Heart right ventricle (tissue), 16 donors: Measurements from ENCODE around the gene SCLT1. TPM values are rescaled to one million over a fixed set of nuclear protein-coding genes. Genes with fewer than 3 reads are reported as not detected.

ENCODE experiments used
- ATAC-seq, 8 donors: fragments of 200-7000 bp; cut with Tn5 transposase; one replicate each; pipeline ENCODE4 v1.9.1; 2020; ENCODE audit warnings: mild to moderate bottlenecking in 8 of 8, moderate library complexity in 8 of 8, moderate number of reproducible peaks in 1 of 8
- DNase-seq, 2 donors: peaks; one replicate each; pipeline ENCODE4 v3.0.0-alpha.2; 2020
- H3K27ac ChIP-seq, 10 donors: fragments of 200-600 bp; sonication (generic) in 2 of 10; one replicate each; pipeline versions ENCODE4 v1.5.0 to v1.8.0; 2020 to 2022; ENCODE audit warnings: mild to moderate bottlenecking in 3 of 10
- H3K27me3 ChIP-seq, 7 donors: fragments of 200-600 bp; one replicate each; pipeline ENCODE4 v1.8.0; 2021 to 2022; ENCODE audit warnings: mild to moderate bottlenecking in 2 of 7
- H3K36me3 ChIP-seq, 9 donors: fragments of 200-600 bp; sonication (generic) in 1 of 9; one replicate each; pipeline versions ENCODE4 v1.5.0 to v1.8.0; 2020 to 2022; ENCODE audit warnings: mild to moderate bottlenecking in 2 of 9
- H3K4me1 ChIP-seq, 9 donors: fragments of 200-600 bp; sonication (generic) in 1 of 9; one replicate each; pipeline versions ENCODE4 v1.5.0 to v1.8.0; 2020 to 2022; ENCODE audit warnings: mild to moderate bottlenecking in 4 of 9
- H3K4me3 ChIP-seq, 10 donors: fragments of 200-600 bp; sonication (generic) in 2 of 10; one replicate each; pipeline versions ENCODE4 v1.5.0 to v1.8.0; 2020 to 2022; ENCODE audit warnings: mild to moderate bottlenecking in 7 of 10, moderate library complexity in 2 of 10
- H3K9me3 ChIP-seq, 11 donors: fragments of 200-600 bp in 10 of 11; sonication (generic) in 2 of 11; one replicate each; pipeline versions ENCODE4 v1.5.0 to v1.8.0; 2013 to 2022; ENCODE audit warnings: mild to moderate bottlenecking in 2 of 11, control low read depth in 1 of 11, moderate library complexity in 1 of 11
- WGBS, 2 donors: extraction: QIAGEN DNeasy Blood & Tissue Kit; methylation state at CpG; one replicate each; pipeline ENCODE4 v1.1.7; 2013; ENCODE audit warnings: inconsistent platforms in 1 of 2; 5-methylcytosine and 5-hydroxymethylcytosine counted together
- intact Hi-C, 10 donors: fragments of 100-400 bp; cut with DNase I; formaldehyde crosslinking; loops; one replicate each; pipeline versions ENCODE4 v1.11.1 to v1.14.2; 2022
- polyA plus RNA-seq, 2 donors: library from polyadenylated mRNA; stranded (reverse); fragments of 200-250 nt; gene quantifications; one replicate each; pipeline ENCODE4 v1.2.3, GENCODE V29; 2013
- total RNA-seq, 10 donors: library from RNA; stranded (reverse); fragmentation: NEBNext Ultra II Directional in 3 of 10; extraction: Animal tissue kit (Norgen Biotek cat#: 25700) in 3 of 10; gene quantifications; one replicate each; pipeline versions ENCODE4 v1.2.1 to v1.2.4, GENCODE V29; 2021 to 2023
- TF ChIP-seq, protein P1 (sequence below), 9 donors: fragments of 200-600 bp; sonication (generic) in 2 of 9; IDR thresholded peaks; one replicate each; pipeline versions ENCODE4 v1.5.0 to v1.8.0; 2021 to 2022; ENCODE audit warnings: antibody characterized with exemption in 9 of 9, mild to moderate bottlenecking in 5 of 9, moderate library complexity in 1 of 9
- donor health status: Arrhythmogenic right ventricular cardiomyopathy.
- donor health status: ischemic (EF 13 %, LVEDD 7.1; RV severe dilation, severe dysfunction).
- donor health status: healthy with polysubstance abuse.
- donor health status: DM: no; HTN: yes; CAD: no.
- donor health status: DM: no; HTN: no; CAD: no.
- donor health status: ischemic (EF 25% LVEDD 6.9; RV normal size, moderate dysfunction).
- donor health status: ischemic (EF 25% LVEDD 5.7; RV mildly dilated, moderate dysfunction).
- donor health status: healthy.
- donor health status: DM: yes; HTN: yes; CAD: no.
- donor health status: Ischemic cardiomyopathy.
- donor health status: ischemic (EF 35%, LVEDD 5.7; RV mildly dilated, moderate dysfunction).
- donor health status: nonischemic (EF 11% LVEDD 7.7; RV severe dilation, severe dysfunction).
- donor health status: DM: yes; HTN: yes; CAD: no.
- donor health status: PGD.
- donor health status: ischemic (EF 29% LVEDD 5.4; RV normal size, mild dysfunction).
- donor health status: nonischemic (EF 23%, LVEDD 6.1; RV moderate dilation, normal function).

The SCLT1 gene
- total and polyA plus RNA-seq, 12 donors: 3.0 to 12.4 (median 9.9) TPM

- Histone ChIP-seq H3K4me1 (no peaks in the 10 kb centered on the region), H3K36me3 (peaks cover 0 to 55% (median 10%) of the 10 kb centered on the region in 9 donors), H3K9me3 (peaks cover 0 to 27% (median 4%) of the 10 kb centered on the region in 11 donors), H3K4me3 (no peak overlapping the region), H3K27ac (no peak overlapping the region), H3K27me3 (no peaks in the 10 kb centered on the region)
- intact Hi-C loops: no loop called here
- TF ChIP-seq, protein P1, sequence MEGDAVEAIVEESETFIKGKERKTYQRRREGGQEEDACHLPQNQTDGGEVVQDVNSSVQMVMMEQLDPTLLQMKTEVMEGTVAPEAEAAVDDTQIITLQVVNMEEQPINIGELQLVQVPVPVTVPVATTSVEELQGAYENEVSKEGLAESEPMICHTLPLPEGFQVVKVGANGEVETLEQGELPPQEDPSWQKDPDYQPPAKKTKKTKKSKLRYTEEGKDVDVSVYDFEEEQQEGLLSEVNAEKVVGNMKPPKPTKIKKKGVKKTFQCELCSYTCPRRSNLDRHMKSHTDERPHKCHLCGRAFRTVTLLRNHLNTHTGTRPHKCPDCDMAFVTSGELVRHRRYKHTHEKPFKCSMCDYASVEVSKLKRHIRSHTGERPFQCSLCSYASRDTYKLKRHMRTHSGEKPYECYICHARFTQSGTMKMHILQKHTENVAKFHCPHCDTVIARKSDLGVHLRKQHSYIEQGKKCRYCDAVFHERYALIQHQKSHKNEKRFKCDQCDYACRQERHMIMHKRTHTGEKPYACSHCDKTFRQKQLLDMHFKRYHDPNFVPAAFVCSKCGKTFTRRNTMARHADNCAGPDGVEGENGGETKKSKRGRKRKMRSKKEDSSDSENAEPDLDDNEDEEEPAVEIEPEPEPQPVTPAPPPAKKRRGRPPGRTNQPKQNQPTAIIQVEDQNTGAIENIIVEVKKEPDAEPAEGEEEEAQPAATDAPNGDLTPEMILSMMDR (IDR thresholded peaks at IDR 0.05): no peak
- no peak for ATAC-seq
- DNase-seq: no peak
- 100% methylated on average over 2 of the region's 2 CpGs for WGBS, 2 donors
Measured at GRCh38 chr4:128986019-128986418, 107.3 kb downstream of the SCLT1 start.

DNA sequence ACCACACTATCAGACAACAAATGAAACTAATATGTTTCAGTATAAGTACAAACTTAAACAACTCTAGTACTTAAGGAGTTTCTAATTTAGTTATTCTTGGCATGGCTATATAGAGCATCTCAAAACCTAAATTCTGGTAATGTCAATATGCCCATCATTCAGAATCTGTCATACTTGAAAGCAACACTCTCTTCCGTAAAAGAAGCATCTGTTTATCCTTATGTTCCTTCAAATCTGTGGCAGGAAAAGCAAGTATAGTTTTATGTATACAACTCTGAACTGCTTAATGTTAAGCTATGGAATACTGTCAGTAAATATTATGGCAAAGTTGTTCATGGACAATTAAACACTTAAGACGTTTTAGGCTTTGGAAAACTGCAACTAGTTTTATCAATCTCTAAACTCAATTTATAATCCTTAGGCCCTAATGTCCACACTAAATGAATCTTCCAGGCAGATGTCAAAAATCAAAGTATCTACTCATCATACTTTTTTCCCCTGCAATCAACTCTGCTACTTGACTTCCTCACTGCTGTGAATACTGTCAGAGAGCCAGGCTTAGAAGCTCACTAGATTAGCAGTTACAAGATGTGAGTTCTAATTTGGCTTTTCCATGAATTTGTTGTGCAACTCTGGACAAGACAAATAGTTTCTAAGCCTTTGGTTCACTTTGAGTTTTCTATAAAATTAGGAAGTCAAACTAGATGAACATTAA is 109.4 kb downstream of the SCLT1 start:
- H3K9me3 ChIP-seq: peaks cover 0 to 13% (median 4%) of the 10 kb centered on the region in 11 donors
- ATAC-seq (no peak), DNase-seq (no peak)
- no peaks in the 10 kb centered on the region for H3K4me1 ChIP-seq
- no peak overlapping the region for H3K27ac ChIP-seq
- H3K4me3 ChIP-seq: no peak overlapping the region
- intact Hi-C loops: no loop called here
- peaks cover 0 to 36% (median 10%) of the 10 kb centered on the region in 9 donors for H3K36me3 ChIP-seq
- WGBS, 2 donors: 84 to 85% methylated on average over 2 of the region's 2 CpGs
- H3K27me3 ChIP-seq: no peaks in the 10 kb centered on the region
- TF ChIP-seq, protein P1 (IDR thresholded peaks at IDR 0.05): no peak

DNA sequence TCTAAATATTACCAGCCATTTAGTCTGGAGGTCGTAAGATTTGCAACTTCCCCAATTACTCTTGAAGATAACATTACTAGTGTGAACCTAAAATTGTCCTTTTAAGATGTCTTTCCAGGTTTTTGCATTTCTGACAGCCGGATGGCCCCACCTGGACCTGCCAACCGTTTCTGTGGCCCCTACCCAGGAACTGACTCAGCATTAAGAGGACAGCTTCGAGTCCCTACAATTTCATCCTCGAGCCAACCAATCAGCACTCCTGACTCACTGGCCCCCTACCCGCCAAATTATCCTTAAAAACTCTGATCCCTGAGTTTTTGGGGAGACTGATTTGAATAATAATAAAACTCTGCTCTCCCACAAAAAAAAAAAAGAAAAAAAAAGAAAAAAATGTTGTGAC is 112.0 kb downstream of the SCLT1 start:
- H3K9me3 ChIP-seq: no peaks in the 10 kb centered on the region
- no peaks in the 10 kb centered on the region for H3K4me1 ChIP-seq
- ATAC-seq: no peak
- no peak overlapping the region for H3K27ac ChIP-seq
- intact Hi-C loops: loop anchor here in 1 of 10 donors (2.0 kb wide), 1 partner anchor 33 kb away; no protein-coding TSS in a partner anchor
- no peaks in the 10 kb centered on the region for H3K27me3 ChIP-seq
- DNase-seq: no peak
- 95% methylated on average over 6 of the region's 6 CpGs for WGBS, 2 donors
- TF ChIP-seq, protein P1 (IDR thresholded peaks at IDR 0.05): no peak
- H3K4me3 ChIP-seq: no peak overlapping the region
- H3K36me3 ChIP-seq: peaks cover 0 to 22% (median 2%) of the 10 kb centered on the region in 9 donors

DNA sequence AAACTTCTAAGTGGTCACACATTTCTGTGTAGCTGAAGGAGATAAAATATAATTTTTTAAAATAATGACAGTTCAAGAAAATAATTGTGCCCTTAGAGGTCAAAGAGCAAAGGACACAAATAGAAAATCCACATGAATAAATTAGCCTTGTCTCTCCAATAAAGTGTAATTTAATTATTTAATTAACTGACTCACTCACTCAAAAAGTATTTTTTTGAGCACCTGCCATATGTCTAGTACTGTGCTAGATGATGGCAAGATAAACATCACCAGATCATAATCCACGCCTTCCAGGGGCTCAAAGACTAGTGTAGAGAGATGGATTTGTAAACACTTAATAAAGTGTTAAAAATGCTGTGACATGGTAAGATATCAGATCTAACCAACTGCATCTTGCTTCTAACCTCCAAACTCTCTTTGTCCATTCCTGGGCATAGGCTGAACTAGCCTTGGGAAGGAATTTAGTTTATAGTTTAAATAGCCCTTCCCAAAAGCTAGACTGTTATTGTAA is 112.5 kb downstream of the SCLT1 start:
- peaks cover 0 to 22% (median 0%) of the 10 kb centered on the region in 9 donors for H3K36me3 ChIP-seq
- 40 to 100% methylated on average over 1 of the region's 1 CpG for WGBS, 2 donors
- intact Hi-C loops: loop anchor here in 1 of 10 donors (2.0 kb wide), 1 partner anchor 32 kb away; no protein-coding TSS in a partner anchor
- ATAC-seq (no peak), DNase-seq (no peak)
- H3K27me3 ChIP-seq: no peaks in the 10 kb centered on the region
- H3K27ac ChIP-seq: no peak overlapping the region
- no peaks in the 10 kb centered on the region for H3K9me3 ChIP-seq
- TF ChIP-seq, protein P1 (IDR thresholded peaks at IDR 0.05): no peak
- H3K4me1 ChIP-seq: no peaks in the 10 kb centered on the region
- no peak overlapping the region for H3K4me3 ChIP-seq
